C1 segment of cervical spinal cord (tissue), 14 donors: ENCODE measurements around the gene CXCL10.
A peak's percentile ranks its signal among the peaks of the same experiment; 100 is the strongest.
"Not testable (repeated sequence)": the region's sequence is repeated elsewhere in the genome, so short reads cannot be mapped to it uniquely, and the experiment has no call there.

Source experiments
- DNase-seq, 14 donors: peaks; one replicate each; lab custom pipeline; 2025; lab: John Stamatoyannopoulos, UW

The CXCL10 gene

DNA sequence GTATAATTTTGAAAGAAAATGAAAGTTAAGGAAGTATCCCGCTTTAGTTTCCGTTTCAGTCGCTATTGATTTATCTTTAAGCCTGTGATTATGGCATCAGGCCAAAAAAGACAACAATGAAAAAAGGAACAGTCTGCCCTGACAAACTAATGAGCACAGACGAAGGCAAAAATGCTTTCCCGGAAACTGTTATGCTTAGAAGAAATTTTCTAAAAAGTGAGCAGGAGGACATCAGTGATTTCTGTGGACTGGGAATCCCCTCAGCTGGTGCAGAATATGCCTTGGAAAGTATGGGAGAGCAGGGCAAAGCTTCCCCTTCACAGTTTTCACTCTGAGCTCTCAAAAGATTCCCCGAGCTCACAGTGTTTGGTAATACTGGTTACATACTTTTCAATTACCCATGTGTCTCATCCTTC is 5.1 kb upstream of the CXCL10 start:
- DNase-seq, result no peak

DNA sequence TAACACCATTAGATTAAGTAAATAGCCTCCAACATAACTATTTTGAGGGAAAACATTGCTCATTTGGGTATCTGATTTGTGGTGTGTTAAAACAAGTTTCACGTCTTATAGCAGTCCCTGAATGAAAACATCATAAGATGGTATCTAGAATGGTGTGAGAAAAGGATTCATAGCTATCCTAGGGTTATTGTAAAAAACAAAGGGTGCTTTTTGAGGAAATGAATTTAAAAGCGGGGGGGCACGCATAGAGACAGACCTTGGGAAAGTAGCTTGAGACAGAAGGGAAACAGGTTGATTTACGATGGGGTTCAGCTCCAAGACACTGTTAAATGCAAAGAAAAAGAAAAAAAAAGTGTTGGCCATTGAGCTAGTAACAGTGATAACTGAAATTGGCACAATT is 768 bp upstream of the CXCL10 start:
- DNase-seq, result no peak

DNA sequence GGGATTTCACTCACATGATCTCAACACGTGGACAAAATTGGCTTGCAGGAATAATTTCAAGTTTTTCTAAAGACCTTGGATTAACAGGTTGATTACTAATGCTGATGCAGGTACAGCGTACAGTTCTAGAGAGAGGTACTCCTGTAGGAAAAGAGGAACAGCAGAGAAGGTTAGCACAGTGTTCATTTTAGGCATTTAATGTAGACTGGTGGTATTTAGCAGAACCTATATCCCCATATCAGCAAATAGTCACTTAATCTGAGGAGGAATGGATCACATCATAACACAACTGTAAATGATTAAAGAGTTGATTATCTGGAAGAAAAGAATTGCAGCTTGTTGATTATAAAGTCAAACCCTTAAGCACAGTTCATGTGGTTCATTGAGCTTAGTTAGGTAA is 620 bp downstream of the CXCL10 start:
- no peak for DNase-seq

DNA sequence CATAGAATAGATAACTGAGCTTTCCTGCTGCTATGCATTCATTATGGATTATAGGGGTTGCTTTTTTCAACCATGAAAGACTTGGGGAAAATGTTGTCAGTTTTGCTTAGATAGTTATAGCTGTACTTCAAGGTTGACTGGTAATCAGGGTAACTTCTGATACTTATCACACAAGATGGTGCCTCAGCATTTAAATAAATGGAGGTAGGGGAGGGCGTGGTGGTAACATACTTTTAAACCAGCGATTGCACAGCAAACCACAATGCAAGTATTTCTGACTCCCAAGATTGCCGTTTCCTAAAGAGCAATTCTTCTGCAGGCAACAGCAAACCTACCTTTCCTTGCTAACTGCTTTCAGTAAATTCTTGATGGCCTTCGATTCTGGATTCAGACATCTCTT is 1.3 kb downstream of the CXCL10 start:
- no peak for DNase-seq

DNA sequence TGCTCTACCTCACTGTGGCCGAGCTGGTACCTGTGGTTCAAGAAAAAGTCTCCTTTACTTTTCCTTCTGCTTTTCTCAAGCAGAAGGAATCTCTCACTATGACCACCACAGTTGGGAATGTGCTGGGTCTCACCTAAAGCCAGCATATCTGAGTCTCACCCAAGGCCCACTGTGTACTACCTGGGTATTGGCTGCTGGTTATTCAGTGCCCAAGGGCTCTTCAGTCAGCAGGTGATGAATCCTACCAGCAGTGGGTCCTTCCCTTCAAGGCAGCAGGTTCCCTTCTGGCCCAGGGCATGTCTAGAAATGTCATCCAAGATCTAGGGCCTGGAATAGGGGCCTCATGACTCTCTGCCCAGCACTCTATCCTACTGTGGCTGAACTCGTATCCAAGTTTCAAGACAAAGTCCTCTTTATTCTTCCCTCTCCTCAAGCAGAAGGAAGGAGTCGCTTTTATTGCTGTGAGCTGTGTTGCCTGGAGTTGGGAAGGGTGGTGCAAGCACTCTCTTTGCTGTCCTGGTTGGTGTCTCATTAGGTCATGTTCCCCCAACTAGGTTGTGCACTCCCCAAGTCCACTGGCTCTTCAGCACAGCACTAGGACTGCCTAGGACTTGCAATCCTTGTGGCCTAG is 6.1 kb downstream of the CXCL10 start:
- DNase-seq, result peak in 1 of 14 donors; percentile 11

DNA sequence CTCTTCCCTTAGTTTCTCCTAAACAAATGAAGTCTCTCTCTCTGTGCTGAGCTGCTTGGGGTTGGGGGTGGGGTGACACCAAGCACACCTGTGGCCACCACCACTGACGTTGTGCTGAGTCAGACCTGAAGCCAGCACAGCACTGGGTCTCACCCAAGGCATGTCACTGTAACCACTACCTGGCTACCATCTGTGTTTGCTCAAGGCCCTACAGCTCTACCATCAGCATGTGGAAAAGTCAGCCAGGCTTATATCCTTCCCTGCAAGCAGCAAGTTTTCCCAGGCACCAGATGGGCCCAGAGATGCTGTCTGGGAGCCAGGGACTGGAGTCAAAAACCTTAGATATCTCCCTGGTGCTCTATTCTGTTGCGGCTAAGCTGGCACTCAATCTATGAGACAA is 6.9 kb downstream of the CXCL10 start:
- peak in 1 of 14 donors; percentile 3 for DNase-seq

DNA sequence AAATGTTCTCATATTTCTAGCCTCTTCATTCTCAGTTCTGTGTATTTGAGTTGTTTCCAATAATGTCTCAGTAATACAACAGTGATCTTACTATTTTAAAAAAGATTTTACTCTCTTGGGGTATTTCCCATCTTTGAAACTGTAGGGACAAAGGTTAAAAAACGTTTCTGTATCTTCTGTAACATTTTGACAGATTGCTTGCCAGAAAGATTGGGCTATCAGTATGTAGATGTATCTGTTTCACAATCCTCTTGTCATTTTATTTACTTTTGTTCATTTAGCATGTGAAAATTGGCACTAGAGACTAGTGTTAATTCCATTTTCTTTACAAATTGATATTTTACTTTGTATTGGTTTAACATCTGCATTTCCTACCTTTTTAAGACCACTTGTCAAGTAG is 9.8 kb downstream of the CXCL10 start:
- no peak for DNase-seq

DNA sequence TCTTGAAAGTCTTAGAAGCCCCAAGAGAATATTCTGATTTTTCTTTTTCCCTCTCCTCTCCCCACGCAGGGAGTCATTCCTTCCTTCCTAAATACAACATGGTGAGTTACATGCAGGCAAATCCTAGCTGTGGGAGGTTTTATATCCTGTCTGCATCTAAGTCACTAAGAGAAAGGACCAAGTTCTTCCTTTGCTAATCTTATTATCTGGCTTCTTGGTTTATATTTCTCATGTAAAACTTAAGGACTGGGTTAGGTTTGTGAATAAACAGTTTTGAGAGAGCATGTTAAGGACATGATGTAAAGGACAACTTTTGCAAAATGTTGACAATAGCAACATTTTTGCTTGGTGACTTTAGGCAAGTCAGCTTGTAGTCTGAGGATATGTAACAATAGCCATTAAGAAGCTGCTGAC is 10.9 kb downstream of the CXCL10 start:
- DNase-seq, result no peak

DNA sequence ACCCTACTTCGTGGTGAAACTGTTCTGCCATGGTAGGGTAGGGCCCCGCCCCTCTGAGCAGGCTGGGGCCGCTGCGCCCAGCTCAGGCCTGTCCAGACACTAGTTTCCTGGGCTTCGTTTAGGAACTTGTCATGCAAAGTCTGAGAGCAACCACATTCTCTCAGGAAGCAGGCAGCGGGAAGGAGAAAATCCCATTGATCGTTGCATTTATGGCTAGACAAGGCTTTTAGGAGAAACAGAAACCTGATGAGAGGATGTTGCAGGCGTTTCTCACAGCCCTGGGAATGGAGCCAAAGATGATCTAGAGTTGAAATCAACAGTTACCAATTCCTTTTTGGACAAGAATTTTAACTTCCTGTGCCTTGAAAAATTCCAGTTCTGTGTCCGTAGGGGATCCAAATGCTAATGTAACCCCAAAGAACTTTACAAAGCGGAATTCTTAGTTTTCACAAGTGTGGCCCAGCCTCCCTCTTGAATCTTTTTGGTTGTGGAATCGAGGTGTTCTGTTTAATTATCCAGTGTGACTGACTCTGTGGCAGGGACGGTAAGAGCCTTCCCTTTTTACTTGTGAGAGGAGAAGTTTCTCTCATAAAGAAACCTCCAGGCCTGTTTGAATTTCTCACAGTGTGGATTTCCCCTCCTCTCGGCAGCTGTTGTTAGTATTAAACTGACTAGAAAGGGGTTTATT is 11.5 kb downstream of the CXCL10 start:
- peak in 1 of 14 donors; percentile 8 for DNase-seq

DNA sequence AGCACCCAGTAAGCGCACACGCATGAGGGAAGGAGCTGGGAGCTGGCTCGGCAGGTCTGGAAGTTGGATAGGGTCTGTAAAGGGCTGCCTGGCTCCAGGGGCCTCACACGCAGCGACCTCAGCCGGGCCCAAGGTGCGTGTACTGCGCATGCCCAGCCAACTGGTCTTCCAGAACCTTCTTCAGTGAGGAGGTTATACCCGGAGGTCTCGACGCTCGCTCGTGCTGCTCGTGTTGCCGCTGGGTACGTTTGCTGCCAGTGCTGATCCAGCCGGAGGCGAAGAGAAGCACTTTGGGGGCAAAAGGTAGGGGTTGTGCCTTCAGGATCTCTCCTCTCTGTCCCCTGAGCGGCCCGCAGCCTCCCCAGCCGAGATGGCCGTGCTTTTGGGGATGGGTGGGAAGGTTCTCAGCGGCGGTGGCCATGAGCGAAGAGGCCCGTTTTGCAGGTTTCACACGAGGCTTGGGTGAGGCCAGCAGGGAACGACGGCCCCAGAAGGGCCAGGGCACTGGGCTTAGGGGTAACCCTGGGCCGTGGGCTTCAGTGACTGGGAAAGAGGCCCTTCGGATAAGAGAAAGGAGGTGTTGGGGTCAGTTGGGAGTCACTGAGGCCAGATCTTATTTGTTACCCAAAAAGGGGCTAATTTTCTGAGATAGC is 12.2 kb downstream of the CXCL10 start:
- no peak for DNase-seq

DNA sequence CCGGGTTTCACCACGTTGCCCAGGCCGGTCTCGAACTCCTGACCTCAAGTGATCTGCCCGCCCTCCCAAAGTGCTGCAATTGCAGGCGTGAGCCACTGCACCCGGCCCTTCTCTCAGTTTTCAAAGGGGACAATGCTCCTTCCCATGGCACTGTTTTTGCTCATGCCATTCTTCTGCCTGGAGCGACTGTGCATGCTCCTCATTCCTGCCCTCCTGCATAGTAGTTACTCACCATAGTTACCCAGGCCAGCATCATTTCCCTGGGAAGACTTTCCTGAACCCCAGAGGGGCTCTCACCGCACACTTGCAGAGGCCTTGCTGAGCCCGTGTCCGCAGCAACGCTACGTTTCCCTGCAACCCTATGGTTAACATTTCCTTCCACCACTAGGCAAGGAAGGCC is 12.7 kb downstream of the CXCL10 start:
- DNase-seq, result no peak

DNA sequence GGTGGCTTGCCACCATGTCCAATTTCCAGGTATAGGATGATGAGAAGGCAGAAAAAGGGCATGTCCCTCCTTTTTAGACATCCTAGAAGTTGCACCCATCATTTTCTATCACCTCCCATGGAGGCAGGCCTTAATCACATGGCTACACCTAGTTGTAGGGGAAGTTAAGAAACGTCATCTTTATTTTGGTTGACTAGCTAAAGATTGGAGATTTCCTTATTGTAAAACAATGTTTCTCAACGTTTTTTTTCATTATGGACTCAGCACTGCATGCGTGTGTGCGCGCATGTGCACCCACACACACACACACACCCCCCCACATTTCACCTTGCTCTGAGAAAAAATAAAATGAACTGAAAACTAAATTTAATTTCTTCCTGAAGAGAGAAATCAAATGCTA is 14.0 kb downstream of the CXCL10 start:
- DNase-seq, result no peak

DNA sequence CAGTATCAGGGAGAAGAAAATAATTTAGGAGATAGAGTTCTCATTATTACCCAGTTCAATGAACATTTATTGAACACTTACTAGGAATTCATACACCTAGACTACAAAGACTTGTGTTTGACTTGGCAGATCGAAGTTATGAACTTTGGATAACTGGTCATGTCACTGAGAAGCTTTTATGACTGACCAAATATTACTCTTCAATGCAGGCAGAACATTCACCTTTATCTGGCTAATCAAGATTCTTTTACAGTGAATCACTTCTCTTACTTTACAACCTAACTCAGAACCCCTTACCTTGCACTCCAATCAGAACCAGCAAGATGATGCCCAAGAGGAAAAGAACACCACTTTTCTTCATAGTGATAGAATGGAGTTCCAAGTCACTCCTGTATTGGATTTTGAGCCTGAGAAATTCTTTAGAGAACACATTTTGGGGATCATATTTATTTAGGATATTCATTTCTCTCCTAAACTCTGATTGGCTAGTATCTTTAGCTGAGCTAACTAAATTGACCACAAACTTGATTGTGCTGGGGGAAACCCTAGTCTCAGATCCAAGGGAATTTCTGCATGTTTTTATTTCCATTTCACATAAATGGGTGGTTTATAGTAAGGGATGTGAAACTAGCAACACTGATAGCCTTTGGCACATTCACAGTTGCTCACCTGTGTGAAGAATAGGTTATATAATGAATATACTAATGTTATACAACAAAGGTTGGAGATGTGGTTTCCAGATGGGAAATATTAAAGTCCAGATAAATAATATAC is 16.0 kb downstream of the CXCL10 start, which contains the start of gene CXCL9:
CXCL9 (minus strand) TSS at position 421 of the 774 bp plus-strand sequence; CDS start at position 361, 60 bp downstream.
- no peak for DNase-seq

DNA sequence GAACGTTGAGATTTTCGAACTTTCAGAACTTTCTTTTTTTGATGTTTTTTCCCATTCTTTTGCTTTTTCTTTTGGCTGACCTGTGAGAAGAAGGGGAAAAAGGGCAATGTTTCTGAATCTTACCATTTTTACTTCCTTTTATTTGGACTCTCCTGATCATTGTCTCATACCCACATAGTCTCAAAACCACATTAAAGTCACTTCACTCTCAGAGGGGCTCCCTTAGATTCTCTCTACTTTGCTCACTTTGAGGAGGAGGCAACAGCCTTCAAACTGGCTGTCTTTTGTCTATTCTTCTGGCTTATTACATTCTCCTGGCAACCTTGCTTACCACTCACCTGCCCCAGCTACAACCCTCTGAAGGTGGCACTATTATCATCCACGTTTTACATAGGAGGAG is 19.7 kb downstream of the CXCL10 start:
- DNase-seq, result no peak

DNA sequence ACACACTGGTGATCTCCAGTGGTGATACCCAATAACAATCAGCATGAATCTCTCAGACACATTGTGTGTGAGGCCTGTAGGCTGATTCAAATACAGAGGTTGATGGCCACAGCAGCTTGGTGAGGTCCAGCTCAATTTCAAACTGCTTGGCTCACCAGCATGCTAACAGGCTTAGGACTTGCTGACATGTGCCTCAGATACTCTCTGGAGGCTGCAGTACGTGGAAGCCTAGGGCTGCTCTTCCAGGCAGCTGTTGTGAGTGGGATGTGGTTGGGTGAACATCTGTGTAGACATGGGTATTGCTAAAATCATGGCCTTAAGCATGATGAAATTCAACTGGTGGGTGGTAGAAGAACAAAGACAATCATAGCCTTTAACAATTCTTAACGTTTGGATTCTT is 20.3 kb downstream of the CXCL10 start:
- DNase-seq, result no peak

DNA sequence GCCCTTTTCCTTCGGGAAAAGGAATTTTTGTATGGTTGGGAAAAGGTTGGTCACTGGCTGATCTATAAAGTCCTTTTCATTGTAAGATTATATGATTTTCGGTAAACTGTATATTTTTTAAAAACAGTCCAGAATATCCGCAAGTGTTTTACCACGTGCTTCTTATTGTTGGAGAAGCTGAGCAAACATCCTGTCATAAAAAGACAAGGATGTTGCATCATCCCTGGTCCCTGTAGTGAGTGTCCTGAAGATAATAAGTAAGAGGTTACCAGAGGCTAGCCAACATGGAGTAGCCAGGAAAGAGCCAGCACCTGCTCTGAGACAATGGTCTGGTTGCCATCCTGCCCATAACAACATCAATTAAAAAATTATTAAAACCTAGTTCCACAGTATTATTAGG is 21.1 kb downstream of the CXCL10 start:
- no peak for DNase-seq

DNA sequence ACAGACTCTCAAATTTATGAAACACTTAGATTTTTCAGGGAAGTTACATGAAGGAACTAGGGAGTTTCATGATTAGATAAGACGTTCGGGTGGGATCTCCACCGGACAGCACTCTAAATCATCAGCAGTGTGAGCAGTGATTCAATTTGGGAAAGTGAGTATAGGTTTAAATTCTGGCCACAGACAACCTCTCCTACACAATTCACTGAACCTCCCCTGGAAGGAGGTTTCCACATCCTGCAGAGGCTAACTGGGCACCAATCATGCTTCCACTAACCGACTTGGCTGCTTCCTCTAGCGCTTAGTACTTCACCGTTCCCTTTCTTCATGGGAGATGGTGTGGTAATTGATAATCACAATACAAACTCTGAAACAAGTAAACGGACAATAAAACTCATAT is 21.6 kb downstream of the CXCL10 start:
- no peak for DNase-seq

DNA sequence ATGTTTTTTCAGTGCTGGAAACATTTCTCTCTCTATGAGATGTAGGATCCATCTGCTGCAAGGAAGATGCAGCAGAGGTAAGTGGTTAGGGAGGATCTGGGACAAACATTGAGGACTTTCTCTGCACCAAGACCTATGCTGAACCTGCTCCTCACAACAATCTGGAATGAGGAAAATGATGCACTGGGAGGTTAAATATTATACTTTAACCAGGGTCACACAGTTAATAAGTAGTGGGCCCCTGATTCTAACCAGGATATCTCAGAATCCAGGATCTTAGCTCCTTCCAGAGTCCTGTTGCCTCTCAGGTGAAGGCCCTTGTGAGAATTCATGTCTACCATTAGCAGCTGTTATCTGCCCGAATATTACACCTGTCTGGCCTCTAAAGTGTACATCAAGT is 23.0 kb downstream of the CXCL10 start:
- DNase-seq, result no peak

DNA sequence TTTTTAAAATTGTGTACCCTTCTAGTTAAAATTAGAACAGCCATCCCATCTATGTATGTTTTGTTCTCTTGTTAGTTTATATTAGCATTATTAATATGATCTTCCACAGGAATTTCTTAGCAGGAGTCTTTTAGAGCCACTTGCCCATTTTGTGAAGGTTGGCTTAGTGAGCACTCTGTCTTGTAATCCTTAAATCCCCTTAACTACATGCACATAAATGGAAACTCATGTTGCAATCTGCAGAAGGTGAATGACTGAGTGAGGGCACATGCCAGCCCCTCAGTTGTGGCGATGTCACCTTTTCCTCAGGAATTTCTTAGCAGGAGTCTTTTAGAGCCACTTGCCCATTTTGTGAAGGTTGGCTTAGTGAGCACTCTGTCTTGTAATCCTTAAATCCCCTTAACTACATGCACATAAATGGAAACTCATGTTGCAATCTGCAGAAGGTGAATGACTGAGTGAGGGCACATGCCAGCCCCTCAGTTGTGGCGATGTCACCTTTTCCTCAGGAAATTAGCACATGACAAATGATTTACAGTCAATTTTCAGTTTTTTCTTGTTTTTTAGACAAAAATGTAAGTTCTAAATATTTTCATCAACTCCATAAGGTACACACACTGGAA is 24.7 kb downstream of the CXCL10 start:
- DNase-seq, result not testable (repeated sequence)

DNA sequence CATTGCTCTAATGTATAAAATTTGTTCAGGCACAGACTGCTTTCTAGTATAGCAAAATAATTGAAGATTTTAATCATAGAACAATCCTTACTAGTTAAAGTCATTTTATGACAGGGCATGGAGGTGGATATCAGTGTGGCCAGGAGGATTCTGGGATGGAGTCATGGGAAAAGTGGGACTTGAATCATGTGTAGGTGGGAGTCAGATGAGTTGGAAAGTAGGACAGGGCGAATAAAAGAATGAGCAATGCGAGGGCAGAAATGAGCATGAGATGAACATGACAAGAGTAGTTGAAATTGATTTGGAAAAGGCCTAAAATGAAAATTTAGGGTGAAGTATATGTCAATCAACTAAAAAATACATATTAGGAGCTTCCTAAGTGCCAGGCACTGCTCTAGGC is 25.4 kb downstream of the CXCL10 start:
- DNase-seq, result no peak

DNA sequence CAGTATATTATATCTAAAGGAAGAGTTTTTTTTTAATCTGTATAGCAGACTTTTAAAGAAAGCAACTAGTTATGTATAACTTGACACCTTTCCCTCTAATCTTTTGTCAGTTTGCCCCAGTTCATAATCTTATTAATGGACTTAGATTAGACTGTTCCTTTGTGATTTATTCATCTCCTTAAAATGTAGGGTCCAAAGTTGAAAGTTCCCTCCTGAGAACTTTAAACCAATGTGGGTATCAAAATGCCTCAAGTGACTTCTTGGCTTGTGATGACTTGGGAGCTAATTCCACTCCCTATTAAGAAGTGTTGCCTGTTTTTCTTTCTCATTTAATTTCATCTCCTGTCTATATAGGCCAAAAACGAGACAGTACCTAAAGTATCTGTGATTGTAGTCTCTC is 26.2 kb downstream of the CXCL10 start:
- no peak for DNase-seq

DNA sequence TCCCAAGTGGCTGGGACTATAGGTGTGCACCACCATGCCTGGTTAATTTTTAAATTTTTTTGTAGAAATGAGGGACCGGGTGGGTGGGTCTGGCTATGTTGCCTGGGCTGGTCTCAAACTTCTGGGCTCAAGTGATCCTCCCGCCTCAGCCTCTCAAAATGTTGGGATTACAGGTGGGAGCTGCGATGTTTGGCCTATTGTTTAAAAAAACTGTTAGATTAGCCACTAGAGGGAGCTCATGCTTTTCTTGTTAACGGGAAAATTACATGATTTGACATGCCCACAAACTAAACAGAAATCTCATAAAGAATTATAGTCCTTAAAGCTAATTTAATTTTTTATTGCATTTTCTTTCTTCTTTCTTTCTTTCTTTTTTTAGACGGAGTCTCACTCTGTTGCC is 27.6 kb downstream of the CXCL10 start:
- DNase-seq, result peak in 1 of 14 donors; percentile 17
